K562 (cell line): ENCODE measurements around the gene TMSB10. TPM values are rescaled to one million over a fixed set of nuclear protein-coding genes. Genes with fewer than 3 reads are reported as not detected.

Source experiments
- ATAC-seq: fragments of 200-7000 bp; cut with Tn5 transposase; 3 replicates; pipeline ENCODE4 v1.9.1; 2020; ENCODE audit warnings: moderate library complexity
- BruUV-seq: library from RNA; stranded (reverse); fragments of 400-500 nt; replicated peaks from 2 replicates; lab custom pipeline; 2021; lab: Mats Ljungman, UMichigan
- CTCF ChIA-PET: fragments of 300-600 bp; formaldehyde crosslinking; extraction: SDS; loops from one replicate; lab custom pipeline; 2021; ENCODE audit warnings: low intra/inter-chr PET ratio; lab: Yijun Ruan, JAX
- POLR2A ChIA-PET: fragments of 300-600, 350-650 bp; sonication (Branson Sonifier 250); formaldehyde crosslinking; extraction: SDS; loops from one replicate; lab custom pipeline; 2021; ENCODE audit warnings: antibody characterized with exemption, inconsistent platforms; lab: Yijun Ruan, JAX
- DNase-seq, 4 experiments: peaks; one replicate each; pipeline versions ENCODE4 v3.0.0 to v3.0.0-alpha.2; 2011 to 2018; ENCODE audit warnings: low spot score in 3 of 4, mixed read lengths in 3 of 4; ENCODE audit errors: extremely low read depth in 1 of 4
- FAIRE-seq: peaks from 2 replicates; lab custom pipeline; 2011; peaks lifted over from hg19 to GRCh38; lab: Jason Lieb, UNC
- H2AFZ ChIP-seq: 2 replicates; pipeline ENCODE4 v1.6.0; 2011; ENCODE audit warnings: low read depth, low read length, control low read depth, inconsistent platforms
- H3K27ac ChIP-seq: fragments of 200-600 bp; 3 replicates; pipeline ENCODE4 v1.8.0; 2011; ENCODE audit warnings: low read depth, mild to moderate bottlenecking, control low read depth, inconsistent platforms, low read length, moderate library complexity, mixed read lengths; ENCODE audit errors: extremely low read depth
- H3K27me3 ChIP-seq, 2 experiments: fragments of 300-600 bp in 1 of 2; 2 replicates in 1 of 2; 3 replicates in 1 of 2; pipeline versions ENCODE4 v1.6.0 to v1.8.0; 2011; ENCODE audit warnings: inconsistent platforms in 2 of 2, low read length in 2 of 2, mild to moderate bottlenecking in 1 of 2, mixed read lengths in 1 of 2, moderate library complexity in 1 of 2; ENCODE audit not compliant: control insufficient read depth in 2 of 2, insufficient read depth in 2 of 2
- H3K36me3 ChIP-seq: fragments of 300-600 bp; 3 replicates; pipeline ENCODE4 v1.8.0; 2011; ENCODE audit warnings: mild to moderate bottlenecking, low read length, inconsistent platforms; ENCODE audit not compliant: control insufficient read depth, insufficient read depth
- H3K4me1 ChIP-seq, 2 experiments: fragments of 200-600 bp in 1 of 2; replicated peaks in 1 of 2; 2 replicates in 1 of 2; 3 replicates in 1 of 2; pipeline versions ENCODE4 v1.5.1 to v1.8.0; 2011; ENCODE audit warnings: inconsistent platforms in 2 of 2, low read length in 2 of 2, mild to moderate bottlenecking in 1 of 2, mixed read lengths in 1 of 2, moderate library complexity in 1 of 2; ENCODE audit not compliant: control insufficient read depth in 2 of 2, insufficient read depth in 2 of 2
- H3K4me2 ChIP-seq: 2 replicates; pipeline ENCODE4 v1.6.1; 2011; ENCODE audit warnings: low read length, control low read depth, inconsistent platforms, mixed read lengths; ENCODE audit not compliant: insufficient read depth
- H3K4me3 ChIP-seq: fragments of 200-600 bp; sonication (generic), shearing (Covaris generic); 2 replicates; pipeline ENCODE4 v1.5.1; 2016; ENCODE audit warnings: control low read depth, inconsistent platforms
- H3K79me2 ChIP-seq: fragments of 200-600 bp; 3 replicates; pipeline ENCODE4 v1.8.0; 2011; ENCODE audit warnings: low read length, inconsistent platforms; ENCODE audit not compliant: control insufficient read depth, insufficient read depth
- H3K9ac ChIP-seq, 2 experiments: 2 replicates each; pipeline versions ENCODE4 v1.6.0 to v1.6.1; 2011; ENCODE audit warnings: low read depth in 2 of 2, low read length in 2 of 2, control low read depth in 1 of 2, inconsistent platforms in 1 of 2, mild to moderate bottlenecking in 1 of 2, mixed read lengths in 1 of 2; ENCODE audit not compliant: insufficient read depth in 1 of 2
- H3K9me1 ChIP-seq: one replicate; pipeline ENCODE4 v1.6.0; 2011; ENCODE audit warnings: inconsistent platforms, mild to moderate bottlenecking, low read length, moderate library complexity; ENCODE audit not compliant: control insufficient read depth, insufficient read depth
- H3K9me3 ChIP-seq: replicated peaks from 2 replicates; pipeline ENCODE4 v1.5.1; 2011; ENCODE audit warnings: low read depth, low read length, inconsistent platforms; ENCODE audit not compliant: control insufficient read depth, insufficient read depth
- H4K20me1 ChIP-seq: replicated peaks from 2 replicates; pipeline ENCODE4 v1.6.1; 2011; ENCODE audit warnings: low read length, inconsistent platforms, mixed read lengths; ENCODE audit not compliant: control insufficient read depth, insufficient read depth
- EGR1 ChIP-seq: fragments of 450-650 bp; conservative IDR thresholded peaks from 2 replicates; pipeline ENCODE4 v1.6.1; 2017; ENCODE audit warnings: mild to moderate bottlenecking
- WGBS: fragments of 100-300 bp; shearing (Covaris generic); methylation state at CpG from one replicate; pipeline ENCODE4 v1.1.6; 2016; ENCODE audit warnings: low coverage, mixed read lengths; ENCODE audit not compliant: insufficient coverage; ENCODE audit errors: missing lambda C conversion rate; 5-methylcytosine and 5-hydroxymethylcytosine counted together
- in situ Hi-C: fragments of 300-500 bp; cut with MboI; formaldehyde crosslinking; loops from 4 replicates; pipeline ENCODE4 v1.15.0; 2018; ENCODE audit warnings: inconsistent platforms, mixed read lengths
- intact Hi-C: fragments of 100-400 bp; cut with micrococcal nuclease; formaldehyde crosslinking; loops from 2 replicates; pipeline ENCODE4 v1.14.2; 2022
- polyA plus RNA-seq, 8 experiments: library from polyadenylated mRNA; depleted of rRNA in 4 of 8; stranded (reverse) in 5 of 8; unstranded in 3 of 8; fragments of >200 nt; fragmentation: Nextera tagmentation in 2 of 8; fragmentation: Illumina TruSeq in 1 of 8; extraction: Ambion mirVana in 2 of 8; extraction: Trizol in 1 of 8; gene quantifications; 2 replicates each; pipeline versions ENCODE4 v1.2.1 to v1.2.3, GENCODE V29; 2011 to 2014; ENCODE audit warnings: inconsistent platforms in 1 of 8, missing spikeins in 1 of 8
- total RNA-seq, 7 experiments: library from RNA; depleted of rRNA in 6 of 7; stranded (reverse); fragments of >200 nt in 6 of 7; fragmentation: Illumina TruSeq in 2 of 7; extraction: Trizol in 2 of 7; gene quantifications; 2 replicates each; pipeline versions ENCODE4 v1.2.1 to v1.2.3, GENCODE V29; 2011 to 2021; ENCODE audit warnings: low replicate concordance in 1 of 7
- TF ChIP-seq, protein P1 (sequence below): sonication (generic); formaldehyde crosslinking; IDR thresholded peaks from 2 replicates; pipeline ENCODE4 v1.8.0; 2022; ENCODE audit warnings: missing genetic modification reagents, mild to moderate bottlenecking, borderline replicate concordance
- TF ChIP-seq, protein P2 (sequence below): fragments of 450-650 bp; IDR thresholded peaks from 2 replicates; pipeline ENCODE4 v1.6.1; 2016; ENCODE audit warnings: mild to moderate bottlenecking, moderate library complexity

Gene TMSB10
- total and polyA plus RNA-seq, 9 of the 15 experiments (the other 6 are each of a cell fraction or from before 2014, with no cell fraction given) = 382 to 2,226 (median 959) TPM

- H3K9me1 ChIP-seq = no peaks in the 10 kb centered on the region
- peak within 1 kb of the TSS; percentile 52 for H3K4me2 ChIP-seq
- DNase-seq (peak; percentile 34 to 60 (median 51)), FAIRE-seq (no peak), ATAC-seq (peak; percentile 42)
- no peaks in the 10 kb centered on the region for H4K20me1 ChIP-seq
- BruUV-seq = no TSS peak
- 21% methylated on average over 53 of the region's 77 CpGs for WGBS
- H3K4me3 ChIP-seq = peak within 1 kb of the TSS; percentile 13
- H3K4me1 ChIP-seq = peaks cover 0 to 13% of the 10 kb centered on the region in 2 experiments; a peak in 4 of 5 replicates
- CTCF ChIA-PET = interaction anchor here (0.6 to 0.7 kb wide), 2 partner anchors 13 to 45 kb away, joined by 3 read pairs; no protein-coding TSS in a partner anchor
- peak within 1 kb of the TSS; percentile 2 to 30; a peak in 2 of 4 replicates for H3K9ac ChIP-seq
- intact Hi-C loops (loop anchor here (5.0 kb wide), 1 partner anchor 384 kb away; no protein-coding TSS in a partner anchor), in situ Hi-C loops (no loop called here)
- POLR2A ChIA-PET = interaction anchor here (0.9 kb wide), 1 partner anchor 9 kb away, joined by 3 read pairs; no protein-coding TSS in a partner anchor
- H2AFZ ChIP-seq = peak within 1 kb of the TSS; percentile 37
- H3K36me3 ChIP-seq = no peaks in the 10 kb centered on the region
- no peak within 1 kb of the TSS for H3K27ac ChIP-seq
- H3K9me3 ChIP-seq = no peaks in the 10 kb centered on the region
- H3K27me3 ChIP-seq = peaks cover 36 to 42% of the 10 kb centered on the region in 2 experiments
- no peaks in the 10 kb centered on the region for H3K79me2 ChIP-seq
- TF ChIP-seq, protein P1, sequence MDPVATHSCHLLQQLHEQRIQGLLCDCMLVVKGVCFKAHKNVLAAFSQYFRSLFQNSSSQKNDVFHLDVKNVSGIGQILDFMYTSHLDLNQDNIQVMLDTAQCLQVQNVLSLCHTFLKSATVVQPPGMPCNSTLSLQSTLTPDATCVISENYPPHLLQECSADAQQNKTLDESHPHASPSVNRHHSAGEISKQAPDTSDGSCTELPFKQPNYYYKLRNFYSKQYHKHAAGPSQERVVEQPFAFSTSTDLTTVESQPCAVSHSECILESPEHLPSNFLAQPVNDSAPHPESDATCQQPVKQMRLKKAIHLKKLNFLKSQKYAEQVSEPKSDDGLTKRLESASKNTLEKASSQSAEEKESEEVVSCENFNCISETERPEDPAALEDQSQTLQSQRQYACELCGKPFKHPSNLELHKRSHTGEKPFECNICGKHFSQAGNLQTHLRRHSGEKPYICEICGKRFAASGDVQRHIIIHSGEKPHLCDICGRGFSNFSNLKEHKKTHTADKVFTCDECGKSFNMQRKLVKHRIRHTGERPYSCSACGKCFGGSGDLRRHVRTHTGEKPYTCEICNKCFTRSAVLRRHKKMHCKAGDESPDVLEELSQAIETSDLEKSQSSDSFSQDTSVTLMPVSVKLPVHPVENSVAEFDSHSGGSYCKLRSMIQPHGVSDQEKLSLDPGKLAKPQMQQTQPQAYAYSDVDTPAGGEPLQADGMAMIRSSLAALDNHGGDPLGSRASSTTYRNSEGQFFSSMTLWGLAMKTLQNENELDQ (CRISPR knock-in tag) = no peak
- TF ChIP-seq, protein P2, sequence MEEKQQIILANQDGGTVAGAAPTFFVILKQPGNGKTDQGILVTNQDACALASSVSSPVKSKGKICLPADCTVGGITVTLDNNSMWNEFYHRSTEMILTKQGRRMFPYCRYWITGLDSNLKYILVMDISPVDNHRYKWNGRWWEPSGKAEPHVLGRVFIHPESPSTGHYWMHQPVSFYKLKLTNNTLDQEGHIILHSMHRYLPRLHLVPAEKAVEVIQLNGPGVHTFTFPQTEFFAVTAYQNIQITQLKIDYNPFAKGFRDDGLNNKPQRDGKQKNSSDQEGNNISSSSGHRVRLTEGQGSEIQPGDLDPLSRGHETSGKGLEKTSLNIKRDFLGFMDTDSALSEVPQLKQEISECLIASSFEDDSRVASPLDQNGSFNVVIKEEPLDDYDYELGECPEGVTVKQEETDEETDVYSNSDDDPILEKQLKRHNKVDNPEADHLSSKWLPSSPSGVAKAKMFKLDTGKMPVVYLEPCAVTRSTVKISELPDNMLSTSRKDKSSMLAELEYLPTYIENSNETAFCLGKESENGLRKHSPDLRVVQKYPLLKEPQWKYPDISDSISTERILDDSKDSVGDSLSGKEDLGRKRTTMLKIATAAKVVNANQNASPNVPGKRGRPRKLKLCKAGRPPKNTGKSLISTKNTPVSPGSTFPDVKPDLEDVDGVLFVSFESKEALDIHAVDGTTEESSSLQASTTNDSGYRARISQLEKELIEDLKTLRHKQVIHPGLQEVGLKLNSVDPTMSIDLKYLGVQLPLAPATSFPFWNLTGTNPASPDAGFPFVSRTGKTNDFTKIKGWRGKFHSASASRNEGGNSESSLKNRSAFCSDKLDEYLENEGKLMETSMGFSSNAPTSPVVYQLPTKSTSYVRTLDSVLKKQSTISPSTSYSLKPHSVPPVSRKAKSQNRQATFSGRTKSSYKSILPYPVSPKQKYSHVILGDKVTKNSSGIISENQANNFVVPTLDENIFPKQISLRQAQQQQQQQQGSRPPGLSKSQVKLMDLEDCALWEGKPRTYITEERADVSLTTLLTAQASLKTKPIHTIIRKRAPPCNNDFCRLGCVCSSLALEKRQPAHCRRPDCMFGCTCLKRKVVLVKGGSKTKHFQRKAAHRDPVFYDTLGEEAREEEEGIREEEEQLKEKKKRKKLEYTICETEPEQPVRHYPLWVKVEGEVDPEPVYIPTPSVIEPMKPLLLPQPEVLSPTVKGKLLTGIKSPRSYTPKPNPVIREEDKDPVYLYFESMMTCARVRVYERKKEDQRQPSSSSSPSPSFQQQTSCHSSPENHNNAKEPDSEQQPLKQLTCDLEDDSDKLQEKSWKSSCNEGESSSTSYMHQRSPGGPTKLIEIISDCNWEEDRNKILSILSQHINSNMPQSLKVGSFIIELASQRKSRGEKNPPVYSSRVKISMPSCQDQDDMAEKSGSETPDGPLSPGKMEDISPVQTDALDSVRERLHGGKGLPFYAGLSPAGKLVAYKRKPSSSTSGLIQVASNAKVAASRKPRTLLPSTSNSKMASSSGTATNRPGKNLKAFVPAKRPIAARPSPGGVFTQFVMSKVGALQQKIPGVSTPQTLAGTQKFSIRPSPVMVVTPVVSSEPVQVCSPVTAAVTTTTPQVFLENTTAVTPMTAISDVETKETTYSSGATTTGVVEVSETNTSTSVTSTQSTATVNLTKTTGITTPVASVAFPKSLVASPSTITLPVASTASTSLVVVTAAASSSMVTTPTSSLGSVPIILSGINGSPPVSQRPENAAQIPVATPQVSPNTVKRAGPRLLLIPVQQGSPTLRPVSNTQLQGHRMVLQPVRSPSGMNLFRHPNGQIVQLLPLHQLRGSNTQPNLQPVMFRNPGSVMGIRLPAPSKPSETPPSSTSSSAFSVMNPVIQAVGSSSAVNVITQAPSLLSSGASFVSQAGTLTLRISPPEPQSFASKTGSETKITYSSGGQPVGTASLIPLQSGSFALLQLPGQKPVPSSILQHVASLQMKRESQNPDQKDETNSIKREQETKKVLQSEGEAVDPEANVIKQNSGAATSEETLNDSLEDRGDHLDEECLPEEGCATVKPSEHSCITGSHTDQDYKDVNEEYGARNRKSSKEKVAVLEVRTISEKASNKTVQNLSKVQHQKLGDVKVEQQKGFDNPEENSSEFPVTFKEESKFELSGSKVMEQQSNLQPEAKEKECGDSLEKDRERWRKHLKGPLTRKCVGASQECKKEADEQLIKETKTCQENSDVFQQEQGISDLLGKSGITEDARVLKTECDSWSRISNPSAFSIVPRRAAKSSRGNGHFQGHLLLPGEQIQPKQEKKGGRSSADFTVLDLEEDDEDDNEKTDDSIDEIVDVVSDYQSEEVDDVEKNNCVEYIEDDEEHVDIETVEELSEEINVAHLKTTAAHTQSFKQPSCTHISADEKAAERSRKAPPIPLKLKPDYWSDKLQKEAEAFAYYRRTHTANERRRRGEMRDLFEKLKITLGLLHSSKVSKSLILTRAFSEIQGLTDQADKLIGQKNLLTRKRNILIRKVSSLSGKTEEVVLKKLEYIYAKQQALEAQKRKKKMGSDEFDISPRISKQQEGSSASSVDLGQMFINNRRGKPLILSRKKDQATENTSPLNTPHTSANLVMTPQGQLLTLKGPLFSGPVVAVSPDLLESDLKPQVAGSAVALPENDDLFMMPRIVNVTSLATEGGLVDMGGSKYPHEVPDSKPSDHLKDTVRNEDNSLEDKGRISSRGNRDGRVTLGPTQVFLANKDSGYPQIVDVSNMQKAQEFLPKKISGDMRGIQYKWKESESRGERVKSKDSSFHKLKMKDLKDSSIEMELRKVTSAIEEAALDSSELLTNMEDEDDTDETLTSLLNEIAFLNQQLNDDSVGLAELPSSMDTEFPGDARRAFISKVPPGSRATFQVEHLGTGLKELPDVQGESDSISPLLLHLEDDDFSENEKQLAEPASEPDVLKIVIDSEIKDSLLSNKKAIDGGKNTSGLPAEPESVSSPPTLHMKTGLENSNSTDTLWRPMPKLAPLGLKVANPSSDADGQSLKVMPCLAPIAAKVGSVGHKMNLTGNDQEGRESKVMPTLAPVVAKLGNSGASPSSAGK = peak; percentile 25; the same call in 1 of the 2 replicates
- 0 out of 2 replicates have a peak, but pooled peaks have one; percentile 17 for TF ChIP-seq EGR1
Measured at GRCh38 chr2:84880645-84881521, 24.6 kb upstream of the TMSB10 start, which contains the start of gene TRABD2A. Gene TRABD2A, minus strand, starts transcription at chr2:84881084. Its CDS starts 45 bp downstream, at chr2:84881039.
